ENCODE measurements around the gene GPR55. TPM values are rescaled to one million over a fixed set of nuclear protein-coding genes. Genes with fewer than 3 reads are reported as not detected.

The GPR55 gene
- total RNA-seq, 1 experiment from 2014 or later: not detected

DNA sequence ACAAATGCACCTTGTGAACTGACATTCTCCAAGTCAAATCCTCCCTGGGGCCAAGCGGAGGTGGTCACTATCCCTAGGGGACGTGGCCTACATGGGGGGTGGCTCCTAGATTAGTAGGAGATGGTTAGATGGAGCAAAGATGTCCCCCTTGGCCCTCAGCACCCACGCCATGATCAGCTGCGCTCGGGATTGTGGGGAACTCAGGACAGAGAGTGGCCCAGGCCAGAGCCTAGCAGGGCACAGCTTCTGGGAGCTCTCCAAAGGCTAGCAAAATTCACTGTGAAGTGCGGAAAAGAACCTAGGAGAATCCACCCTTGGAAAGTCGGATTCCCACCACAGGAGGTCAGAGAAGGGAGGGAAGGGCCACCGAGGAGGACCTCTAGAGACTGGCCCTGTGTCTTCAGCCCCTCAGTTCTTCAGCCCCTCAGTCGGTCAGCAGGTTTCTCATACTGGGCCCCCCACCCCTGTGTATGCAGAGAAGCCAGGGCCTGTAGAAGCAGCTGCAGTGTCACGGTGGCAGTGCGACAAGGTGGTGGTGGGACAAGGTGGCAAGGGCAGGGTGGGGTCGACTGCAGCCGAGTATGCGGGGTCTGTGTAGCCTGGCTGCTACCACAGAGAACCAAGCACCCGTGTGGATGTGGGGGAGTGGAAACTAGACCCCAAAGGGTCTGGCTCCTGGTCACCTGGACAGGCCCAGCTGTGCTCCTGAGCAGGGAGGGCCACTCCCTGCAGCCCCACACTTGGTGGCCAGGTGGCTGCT lies 18.4 kb downstream of the GPR55 start:
- no peak overlapping the region for H3K4me3 ChIP-seq
- TF ChIP-seq EZH2 (IDR thresholded peaks at IDR 0.05; ENCODE audit: low read depth) (no peak), CTCF (conservative IDR thresholded peaks at IDR 0.05) (no peak)
- H4K20me1 ChIP-seq (ENCODE audit: insufficient read depth): no peaks in the 10 kb centered on the region
- intact Hi-C loops (cut with micrococcal nuclease; ENCODE audit: unreplicated experiment): no loop called here
- peaks cover 13% of the 10 kb centered on the region for H3K4me1 ChIP-seq (replicated peaks; ENCODE audit: insufficient read depth)
- no peak overlapping the region for H2AFZ ChIP-seq
- no peak for DNase-seq
- no peak overlapping the region for H3K27ac ChIP-seq
- H3K9me3 ChIP-seq (ENCODE audit: insufficient read depth, low read depth): no peaks in the 10 kb centered on the region
- H3K79me2 ChIP-seq (ENCODE audit: low read depth): no peaks in the 10 kb centered on the region
- H3K36me3 ChIP-seq (ENCODE audit: low read depth): no peaks in the 10 kb centered on the region
- POLR2A ChIA-PET (ENCODE audit: unreplicated experiment): interaction anchor here (0.6 kb wide), 1 partner anchor 549 kb away, joined by 3 read pairs; no protein-coding TSS in a partner anchor
- CTCF ChIA-PET: no interaction called here
- 0 out of 2 replicates have a peak, but pooled peaks cover 4% of the 10 kb centered on the region for H3F3A ChIP-seq (ENCODE audit: insufficient read depth, low read depth)
- H3K9me2 ChIP-seq (ENCODE audit: insufficient read depth): no peaks in the 10 kb centered on the region
- H3K27me3 ChIP-seq (ENCODE audit: insufficient read depth, low read depth): no peaks in the 10 kb centered on the region
- H3K4me2 ChIP-seq: no peak overlapping the region
- no TSS peak for BruUV-seq (replicated peaks)

GRCh38 chr2:230905448-230906421 lies 19.3 kb downstream of the GPR55 start:
- TF ChIP-seq CTCF (conservative IDR thresholded peaks at IDR 0.05) (no peak), EZH2 (IDR thresholded peaks at IDR 0.05; ENCODE audit: low read depth) (no peak)
- BruUV-seq (replicated peaks): no TSS peak
- Histone ChIP-seq H3F3A (ENCODE audit: insufficient read depth, low read depth) (0 out of 2 replicates have a peak, but pooled peaks cover 4% of the 10 kb centered on the region), H3K4me3 (no peak overlapping the region), H3K4me1 (replicated peaks; ENCODE audit: insufficient read depth) (peaks cover 13% of the 10 kb centered on the region), H3K27ac (no peak overlapping the region), H3K27me3 (ENCODE audit: insufficient read depth, low read depth) (peaks cover 8% of the 10 kb centered on the region), H3K9me3 (ENCODE audit: insufficient read depth, low read depth) (no peaks in the 10 kb centered on the region), H3K79me2 (ENCODE audit: low read depth) (no peaks in the 10 kb centered on the region), H4K20me1 (ENCODE audit: insufficient read depth) (no peaks in the 10 kb centered on the region), H3K36me3 (ENCODE audit: low read depth) (no peaks in the 10 kb centered on the region), H3K4me2 (no peak overlapping the region), H2AFZ (no peak overlapping the region), H3K9me2 (ENCODE audit: insufficient read depth) (no peaks in the 10 kb centered on the region)
- CTCF ChIA-PET: no interaction called here
- no peak for DNase-seq
- intact Hi-C loops (cut with micrococcal nuclease; ENCODE audit: unreplicated experiment): no loop called here
- POLR2A ChIA-PET (ENCODE audit: unreplicated experiment): no interaction called here

GRCh38 chr2:230904856-230905447 lies 20.1 kb downstream of the GPR55 start:
- H2AFZ ChIP-seq: no peak overlapping the region
- no peak overlapping the region for H3K4me3 ChIP-seq
- TF ChIP-seq CTCF (conservative IDR thresholded peaks at IDR 0.05) (no peak), EZH2 (IDR thresholded peaks at IDR 0.05; ENCODE audit: low read depth) (no peak)
- no peaks in the 10 kb centered on the region for H4K20me1 ChIP-seq (ENCODE audit: insufficient read depth)
- intact Hi-C loops (cut with micrococcal nuclease; ENCODE audit: unreplicated experiment): no loop called here
- no TSS peak for BruUV-seq (replicated peaks)
- ChIA-PET CTCF (no interaction called here), POLR2A (ENCODE audit: unreplicated experiment) (no interaction called here)
- H3K4me1 ChIP-seq (replicated peaks; ENCODE audit: insufficient read depth): peaks cover 13% of the 10 kb centered on the region
- H3K27me3 ChIP-seq (ENCODE audit: insufficient read depth, low read depth): peaks cover 15% of the 10 kb centered on the region
- H3K36me3 ChIP-seq (ENCODE audit: low read depth): no peaks in the 10 kb centered on the region
- H3F3A ChIP-seq (ENCODE audit: insufficient read depth, low read depth): 0 out of 2 replicates have a peak, but pooled peaks cover 4% of the 10 kb centered on the region
- no peaks in the 10 kb centered on the region for H3K9me2 ChIP-seq (ENCODE audit: insufficient read depth)
- no peak overlapping the region for H3K4me2 ChIP-seq
- DNase-seq: no peak
- no peaks in the 10 kb centered on the region for H3K79me2 ChIP-seq (ENCODE audit: low read depth)
- H3K9me3 ChIP-seq (ENCODE audit: insufficient read depth, low read depth): no peaks in the 10 kb centered on the region
- H3K27ac ChIP-seq: no peak overlapping the region

All from PC-9 (cell line).